Measurements from ENCODE around the gene ELP5. TPM values are rescaled to one million over a fixed set of nuclear protein-coding genes. Genes with fewer than 3 reads are reported as not detected.

ELP5 gene
- total and polyA plus RNA-seq, 2 experiments from 2014 or later: 38.3 to 41.4 TPM

- peak; percentile 77 for ATAC-seq
- TF ChIP-seq NANOG (IDR thresholded peaks at IDR 0.05; ENCODE audit: borderline replicate concordance) (no peak), ZNF462 (CRISPR knock-in tag; IDR thresholded peaks at IDR 0.05) (no peak), CREB1 (CRISPR knock-in tag; IDR thresholded peaks at IDR 0.05; ENCODE audit: low read depth) (peak; percentile 55; the same call in 1 of the 2 replicates), ZNF331 (CRISPR knock-in tag; IDR thresholded peaks at IDR 0.05; ENCODE audit: low read depth) (no peak), EZH2 (IDR thresholded peaks at IDR 0.05; ENCODE audit: low read depth, unreplicated experiment) (no peak), ZNF114 (CRISPR knock-in tag; IDR thresholded peaks at IDR 0.05) (no peak), STAT1 (IDR thresholded peaks at IDR 0.05; ENCODE audit: unreplicated experiment) (no peak), EZH2phosphoT487 (IDR thresholded peaks at IDR 0.05; ENCODE audit: unreplicated experiment) (no peak), POLR2AphosphoS5 (IDR thresholded peaks at IDR 0.05; ENCODE audit: low read depth) (no peak)
- TF ChIP-seq, protein P1, sequence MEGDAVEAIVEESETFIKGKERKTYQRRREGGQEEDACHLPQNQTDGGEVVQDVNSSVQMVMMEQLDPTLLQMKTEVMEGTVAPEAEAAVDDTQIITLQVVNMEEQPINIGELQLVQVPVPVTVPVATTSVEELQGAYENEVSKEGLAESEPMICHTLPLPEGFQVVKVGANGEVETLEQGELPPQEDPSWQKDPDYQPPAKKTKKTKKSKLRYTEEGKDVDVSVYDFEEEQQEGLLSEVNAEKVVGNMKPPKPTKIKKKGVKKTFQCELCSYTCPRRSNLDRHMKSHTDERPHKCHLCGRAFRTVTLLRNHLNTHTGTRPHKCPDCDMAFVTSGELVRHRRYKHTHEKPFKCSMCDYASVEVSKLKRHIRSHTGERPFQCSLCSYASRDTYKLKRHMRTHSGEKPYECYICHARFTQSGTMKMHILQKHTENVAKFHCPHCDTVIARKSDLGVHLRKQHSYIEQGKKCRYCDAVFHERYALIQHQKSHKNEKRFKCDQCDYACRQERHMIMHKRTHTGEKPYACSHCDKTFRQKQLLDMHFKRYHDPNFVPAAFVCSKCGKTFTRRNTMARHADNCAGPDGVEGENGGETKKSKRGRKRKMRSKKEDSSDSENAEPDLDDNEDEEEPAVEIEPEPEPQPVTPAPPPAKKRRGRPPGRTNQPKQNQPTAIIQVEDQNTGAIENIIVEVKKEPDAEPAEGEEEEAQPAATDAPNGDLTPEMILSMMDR (conservative IDR thresholded peaks at IDR 0.05; ENCODE audit: low read depth in 2 of 2): peak; percentile 73 to 94
- TF ChIP-seq, protein P2, sequence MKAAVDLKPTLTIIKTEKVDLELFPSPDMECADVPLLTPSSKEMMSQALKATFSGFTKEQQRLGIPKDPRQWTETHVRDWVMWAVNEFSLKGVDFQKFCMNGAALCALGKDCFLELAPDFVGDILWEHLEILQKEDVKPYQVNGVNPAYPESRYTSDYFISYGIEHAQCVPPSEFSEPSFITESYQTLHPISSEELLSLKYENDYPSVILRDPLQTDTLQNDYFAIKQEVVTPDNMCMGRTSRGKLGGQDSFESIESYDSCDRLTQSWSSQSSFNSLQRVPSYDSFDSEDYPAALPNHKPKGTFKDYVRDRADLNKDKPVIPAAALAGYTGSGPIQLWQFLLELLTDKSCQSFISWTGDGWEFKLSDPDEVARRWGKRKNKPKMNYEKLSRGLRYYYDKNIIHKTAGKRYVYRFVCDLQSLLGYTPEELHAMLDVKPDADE (IDR thresholded peaks at IDR 0.05): no peak
- peak overlapping the region; percentile 70; the same call in 1 of the 2 replicates for H3K27ac ChIP-seq (ENCODE audit: low read depth)
These were observed 28.6 kb downstream of the ELP5 start for GRCh38 chr17:7280519-7281073.

More at GRCh38 chr17:7280519-7281073, 28.6 kb downstream of the ELP5 start:
- H3K4me2 ChIP-seq: peak overlapping the region; percentile 86
- peaks cover under 1% of the 10 kb centered on the region; the same call in 1 of the 2 replicates for H4K20me1 ChIP-seq (replicated peaks; ENCODE audit: insufficient read depth)
- peak; percentile 97 for DNase-seq (ENCODE audit: low spot score)
- H3F3A ChIP-seq (replicated peaks; ENCODE audit: low read depth): peaks cover 15% of the 10 kb centered on the region; the same call in 1 of the 2 replicates
- H3K27me3 ChIP-seq (ENCODE audit: insufficient read depth): peaks cover 10% of the 10 kb centered on the region
- peak overlapping the region; percentile 89 for H3K4me3 ChIP-seq
- peak overlapping the region; percentile 76 for H2AFZ ChIP-seq
- Mint-ChIP-seq H3K4me3 (peak overlapping the region; percentile 59), H3K9me3 (no peaks in the 10 kb centered on the region; the same call in 2 of the 3 replicates), H3K27ac (peak overlapping the region; percentile 83), H3K36me3 (ENCODE audit: low read depth) (no peaks in the 10 kb centered on the region; the same call in 2 of the 3 replicates), H3K4me1 (peaks cover 24% of the 10 kb centered on the region), H3K27me3 (ENCODE audit: insufficient read depth, low read depth, poor library complexity) (peaks cover 17% of the 10 kb centered on the region)
- H3K9me2 ChIP-seq (ENCODE audit: insufficient read depth): no peaks in the 10 kb centered on the region
- peaks cover 13% of the 10 kb centered on the region; the same call in 1 of the 2 replicates for H3K4me1 ChIP-seq (ENCODE audit: insufficient read depth)
- H3K36me3 ChIP-seq (ENCODE audit: insufficient read depth): peaks cover 2% of the 10 kb centered on the region; the same call in 1 of the 2 replicates
- no peaks in the 10 kb centered on the region for H3K79me2 ChIP-seq (replicated peaks; ENCODE audit: insufficient read depth)

All from GM23338 (cell line).